Measurements from ENCODE around the gene REC8.
"Not testable (repeated sequence)": the region's sequence is repeated elsewhere in the genome, so short reads cannot be mapped to it uniquely, and the experiment has no call there.

Gene REC8

GRCh38 chr14:24204163-24205146 is 32.6 kb downstream of the REC8 start:
- no peak for DNase-seq (ENCODE audit: low read depth)

- DNase-seq (ENCODE audit: low read depth): no peak
Measured at GRCh38 chr14:24206260-24207103, 34.6 kb downstream of the REC8 start.

- no peak for DNase-seq (ENCODE audit: low read depth)
Measured at GRCh38 chr14:24207104-24207551, 35.2 kb downstream of the REC8 start.

GRCh38 chr14:24207625-24208024 is 35.7 kb downstream of the REC8 start:
- DNase-seq (ENCODE audit: low read depth): no peak

GRCh38 chr14:24211311-24211710 is 39.4 kb downstream of the REC8 start:
- DNase-seq (ENCODE audit: low read depth): no peak

GRCh38 chr14:24212924-24213865 is 41.3 kb downstream of the REC8 start, which contains the start of gene CHMP4A:
TSS of gene CHMP4A (minus strand) at chr14:24213488. CDS start at chr14:24213439, 49 bp downstream.
- DNase-seq (ENCODE audit: low read depth): peak; percentile 96

- no peak for DNase-seq (ENCODE audit: low read depth)
Measured at GRCh38 chr14:24213866-24214662, 42.2 kb downstream of the REC8 start.

- DNase-seq (ENCODE audit: low read depth): peak; percentile 65
Measured at GRCh38 chr14:24215495-24216344, 43.8 kb downstream of the REC8 start, which contains the start of gene MDP1. TSS of gene MDP1 (minus strand) at chr14:24216066. CDS start at chr14:24215955, 111 bp downstream.

- no peak for DNase-seq (ENCODE audit: low read depth)
Measured at GRCh38 chr14:24216345-24216699, 44.4 kb downstream of the REC8 start.

- DNase-seq (ENCODE audit: low read depth): not testable (repeated sequence)
Measured at GRCh38 chr14:24216876-24217275, 45.0 kb downstream of the REC8 start.

GRCh38 chr14:24219080-24219479 is 47.2 kb downstream of the REC8 start:
- DNase-seq (ENCODE audit: low read depth): no peak

GRCh38 chr14:24219521-24219920 is 47.6 kb downstream of the REC8 start:
- no peak for DNase-seq (ENCODE audit: low read depth)

- DNase-seq (ENCODE audit: low read depth): not testable (repeated sequence)
Measured at GRCh38 chr14:24222987-24223386, 51.1 kb downstream of the REC8 start.

GRCh38 chr14:24224618-24225071 is 52.8 kb downstream of the REC8 start:
- DNase-seq (ENCODE audit: low read depth): peak; percentile 54

GRCh38 chr14:24226473-24226872 is 54.6 kb downstream of the REC8 start:
- DNase-seq (ENCODE audit: low read depth): no peak

- no peak for DNase-seq (ENCODE audit: low read depth)
Measured at GRCh38 chr14:24228902-24229301, 57.0 kb downstream of the REC8 start.
